Neural cell (in vitro differentiated cells): ENCODE results near the gene SLX4IP. TPM values are rescaled to one million over a fixed set of nuclear protein-coding genes. Genes with fewer than 3 reads are reported as not detected.

Experiments
- H2AFZ ChIP-seq: fragments of 200-600, 300-800 bp; sonication (generic), shearing (Covaris generic); 2 replicates; pipeline ENCODE4 v1.6.0; 2014; ENCODE audit warnings: low read depth, mild to moderate bottlenecking, antibody characterized with exemption, low read length, moderate library complexity
- H3F3A ChIP-seq: fragments of 200-600 bp; shearing (Covaris generic); 2 replicates; pipeline ENCODE4 v1.6.1; 2016; ENCODE audit warnings: mild to moderate bottlenecking, moderate library complexity, mixed read lengths, antibody characterized with exemption, low read length; ENCODE audit not compliant: insufficient read depth, poor library complexity, severe bottlenecking
- H3K27ac ChIP-seq: fragments of 200-600, 300-800 bp; sonication (generic), shearing (Covaris generic); 2 replicates; pipeline ENCODE4 v1.5.1; 2014; ENCODE audit warnings: mild to moderate bottlenecking, low read length, moderate library complexity
- H3K27me3 ChIP-seq: fragments of 300-800, 200-600 bp; sonication (generic), shearing (Covaris generic); 2 replicates; pipeline ENCODE4 v1.6.0; 2014; ENCODE audit warnings: mild to moderate bottlenecking, low read depth, low read length, moderate library complexity; ENCODE audit not compliant: insufficient read depth
- H3K36me3 ChIP-seq: fragments of 300-800, 200-600 bp; sonication (generic), shearing (Covaris generic); 2 replicates; pipeline ENCODE4 v1.5.1; 2014; ENCODE audit warnings: mild to moderate bottlenecking, antibody characterized with exemption, low read length, moderate library complexity; ENCODE audit not compliant: insufficient read depth
- H3K4me2 ChIP-seq: fragments of 300-800, 200-600 bp; sonication (generic), shearing (Covaris generic); 2 replicates; pipeline ENCODE4 v1.6.0; 2014; ENCODE audit warnings: mild to moderate bottlenecking, low read length
- H3K4me3 ChIP-seq: fragments of 300-800, 200-600 bp; sonication (generic), shearing (Covaris generic); 2 replicates; pipeline ENCODE4 v1.5.1; 2014; ENCODE audit warnings: mild to moderate bottlenecking, low read length, moderate library complexity
- H3K79me2 ChIP-seq: fragments of 200-600 bp; shearing (Covaris generic); replicated peaks from 2 replicates; pipeline ENCODE4 v1.6.0; 2014; ENCODE audit warnings: mild to moderate bottlenecking, low read length, moderate library complexity; ENCODE audit not compliant: insufficient read depth
- H3K9ac ChIP-seq: fragments of 300-800, 200-600 bp; sonication (generic), shearing (Covaris generic); 2 replicates; pipeline ENCODE4 v1.6.1; 2016; ENCODE audit warnings: mild to moderate bottlenecking, low read length, mixed read lengths
- H3K9me2 ChIP-seq: fragments of 200-600 bp; shearing (Covaris generic); 2 replicates; pipeline ENCODE4 v1.6.1; 2016; ENCODE audit warnings: mild to moderate bottlenecking, low read length, mixed read lengths; ENCODE audit not compliant: insufficient read depth
- H3K9me3 ChIP-seq: fragments of 200-600, 300-800 bp; sonication (generic), shearing (Covaris generic); 2 replicates; pipeline ENCODE4 v1.6.1; 2016; ENCODE audit warnings: mild to moderate bottlenecking, mixed run types, low read length, moderate library complexity, mixed read lengths
- H4K20me1 ChIP-seq: fragments of 200-600 bp; shearing (Covaris generic); 2 replicates; pipeline ENCODE4 v1.6.1; 2016; ENCODE audit warnings: mild to moderate bottlenecking, mixed run types; ENCODE audit not compliant: insufficient read depth
- EP300 ChIP-seq: fragments of 450-650 bp; conservative IDR thresholded peaks from 2 replicates; pipeline ENCODE4 v1.6.1; 2014; ENCODE audit warnings: antibody characterized with exemption, mild to moderate bottlenecking, moderate library complexity; ENCODE audit not compliant: poor library complexity, severe bottlenecking
- EZH2 ChIP-seq: fragments of 200-600, 300-800 bp; shearing (Covaris generic), sonication (generic); IDR thresholded peaks from 2 replicates; pipeline ENCODE4 v1.6.1; 2014; ENCODE audit warnings: antibody characterized with exemption, low read length, borderline replicate concordance, mild to moderate bottlenecking; ENCODE audit not compliant: insufficient read depth, poor library complexity, severe bottlenecking
- MXI1 ChIP-seq: fragments of 450-650 bp; conservative IDR thresholded peaks from 2 replicates; pipeline ENCODE4 v1.6.1; 2014; ENCODE audit warnings: antibody characterized with exemption, mild to moderate bottlenecking; ENCODE audit not compliant: poor library complexity, severe bottlenecking
- POLR2AphosphoS5 ChIP-seq: IDR thresholded peaks from 2 replicates; pipeline ENCODE4 v1.6.1; 2012
- RAD21 ChIP-seq: fragments of 450-650 bp; conservative IDR thresholded peaks from 2 replicates; pipeline ENCODE4 v1.6.1; 2014; ENCODE audit warnings: antibody characterized with exemption, mild to moderate bottlenecking, moderate library complexity
- SMC3 ChIP-seq: fragments of 450-650 bp; conservative IDR thresholded peaks from 2 replicates; pipeline ENCODE4 v1.6.1; 2014; ENCODE audit warnings: antibody characterized with exemption, mild to moderate bottlenecking, moderate library complexity; ENCODE audit not compliant: poor library complexity
- TAF1 ChIP-seq: IDR thresholded peaks from 2 replicates; pipeline ENCODE4 v1.6.1; 2012; ENCODE audit warnings: low read depth
- polyA plus RNA-seq: library from polyadenylated mRNA; depleted of rRNA; stranded (reverse); fragments of >200 nt; gene quantifications from 2 replicates; pipeline ENCODE4 v1.2.3, GENCODE V29; 2014
- TF ChIP-seq, protein P1 (sequence below): fragments of 450-650 bp; IDR thresholded peaks from 2 replicates; pipeline ENCODE4 v1.5.1; 2014; ENCODE audit warnings: antibody characterized with exemption, mild to moderate bottlenecking, moderate library complexity; ENCODE audit not compliant: poor library complexity, severe bottlenecking
- TF ChIP-seq, protein P2 (sequence below): IDR thresholded peaks from 2 replicates; pipeline ENCODE4 v1.6.1; 2012; ENCODE audit warnings: borderline replicate concordance

Gene SLX4IP
- polyA plus RNA-seq, 1 donor from 2014 or later, result 6.4 TPM

DNA sequence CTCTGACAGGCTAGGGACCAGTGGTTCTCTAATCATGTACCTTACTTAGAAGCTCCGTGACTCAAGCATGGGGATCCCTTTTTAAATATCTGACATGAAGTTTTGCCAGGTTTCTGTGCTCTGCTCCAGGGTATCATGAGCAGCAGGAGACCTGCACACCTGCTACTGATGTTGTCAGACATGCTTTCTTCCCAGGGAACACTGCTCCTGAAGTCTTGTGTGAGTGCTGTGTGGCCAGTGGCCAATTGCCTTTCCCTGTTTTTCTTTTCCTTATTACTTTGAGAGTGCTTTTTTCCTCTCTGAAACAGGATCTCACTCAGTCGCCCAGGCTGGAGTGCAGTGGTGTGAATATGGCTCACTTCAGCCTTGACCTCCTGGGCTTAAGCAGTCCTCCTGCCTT, 26.4 kb downstream of the SLX4IP start:
- no peak for TF ChIP-seq RAD21
- TF ChIP-seq SMC3, result no peak
- TF ChIP-seq EZH2, result no peak
- TF ChIP-seq, protein P1, sequence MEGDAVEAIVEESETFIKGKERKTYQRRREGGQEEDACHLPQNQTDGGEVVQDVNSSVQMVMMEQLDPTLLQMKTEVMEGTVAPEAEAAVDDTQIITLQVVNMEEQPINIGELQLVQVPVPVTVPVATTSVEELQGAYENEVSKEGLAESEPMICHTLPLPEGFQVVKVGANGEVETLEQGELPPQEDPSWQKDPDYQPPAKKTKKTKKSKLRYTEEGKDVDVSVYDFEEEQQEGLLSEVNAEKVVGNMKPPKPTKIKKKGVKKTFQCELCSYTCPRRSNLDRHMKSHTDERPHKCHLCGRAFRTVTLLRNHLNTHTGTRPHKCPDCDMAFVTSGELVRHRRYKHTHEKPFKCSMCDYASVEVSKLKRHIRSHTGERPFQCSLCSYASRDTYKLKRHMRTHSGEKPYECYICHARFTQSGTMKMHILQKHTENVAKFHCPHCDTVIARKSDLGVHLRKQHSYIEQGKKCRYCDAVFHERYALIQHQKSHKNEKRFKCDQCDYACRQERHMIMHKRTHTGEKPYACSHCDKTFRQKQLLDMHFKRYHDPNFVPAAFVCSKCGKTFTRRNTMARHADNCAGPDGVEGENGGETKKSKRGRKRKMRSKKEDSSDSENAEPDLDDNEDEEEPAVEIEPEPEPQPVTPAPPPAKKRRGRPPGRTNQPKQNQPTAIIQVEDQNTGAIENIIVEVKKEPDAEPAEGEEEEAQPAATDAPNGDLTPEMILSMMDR, result no peak
- TF ChIP-seq TAF1, result no peak
- TF ChIP-seq MXI1, result no peak
- TF ChIP-seq, protein P2, sequence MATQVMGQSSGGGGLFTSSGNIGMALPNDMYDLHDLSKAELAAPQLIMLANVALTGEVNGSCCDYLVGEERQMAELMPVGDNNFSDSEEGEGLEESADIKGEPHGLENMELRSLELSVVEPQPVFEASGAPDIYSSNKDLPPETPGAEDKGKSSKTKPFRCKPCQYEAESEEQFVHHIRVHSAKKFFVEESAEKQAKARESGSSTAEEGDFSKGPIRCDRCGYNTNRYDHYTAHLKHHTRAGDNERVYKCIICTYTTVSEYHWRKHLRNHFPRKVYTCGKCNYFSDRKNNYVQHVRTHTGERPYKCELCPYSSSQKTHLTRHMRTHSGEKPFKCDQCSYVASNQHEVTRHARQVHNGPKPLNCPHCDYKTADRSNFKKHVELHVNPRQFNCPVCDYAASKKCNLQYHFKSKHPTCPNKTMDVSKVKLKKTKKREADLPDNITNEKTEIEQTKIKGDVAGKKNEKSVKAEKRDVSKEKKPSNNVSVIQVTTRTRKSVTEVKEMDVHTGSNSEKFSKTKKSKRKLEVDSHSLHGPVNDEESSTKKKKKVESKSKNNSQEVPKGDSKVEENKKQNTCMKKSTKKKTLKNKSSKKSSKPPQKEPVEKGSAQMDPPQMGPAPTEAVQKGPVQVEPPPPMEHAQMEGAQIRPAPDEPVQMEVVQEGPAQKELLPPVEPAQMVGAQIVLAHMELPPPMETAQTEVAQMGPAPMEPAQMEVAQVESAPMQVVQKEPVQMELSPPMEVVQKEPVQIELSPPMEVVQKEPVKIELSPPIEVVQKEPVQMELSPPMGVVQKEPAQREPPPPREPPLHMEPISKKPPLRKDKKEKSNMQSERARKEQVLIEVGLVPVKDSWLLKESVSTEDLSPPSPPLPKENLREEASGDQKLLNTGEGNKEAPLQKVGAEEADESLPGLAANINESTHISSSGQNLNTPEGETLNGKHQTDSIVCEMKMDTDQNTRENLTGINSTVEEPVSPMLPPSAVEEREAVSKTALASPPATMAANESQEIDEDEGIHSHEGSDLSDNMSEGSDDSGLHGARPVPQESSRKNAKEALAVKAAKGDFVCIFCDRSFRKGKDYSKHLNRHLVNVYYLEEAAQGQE, result no peak
- no peak for TF ChIP-seq POLR2AphosphoS5
- TF ChIP-seq EP300, result no peak
- no peak overlapping the region for H2AFZ ChIP-seq
- H3F3A ChIP-seq, result no peaks in the 10 kb centered on the region
- no peak overlapping the region for H3K27ac ChIP-seq
- H3K9me2 ChIP-seq, result no peaks in the 10 kb centered on the region
- no peak overlapping the region for H3K4me3 ChIP-seq
- peaks cover 4% of the 10 kb centered on the region for H3K79me2 ChIP-seq
- H4K20me1 ChIP-seq, result no peaks in the 10 kb centered on the region
- H3K27me3 ChIP-seq, result no peaks in the 10 kb centered on the region
- H3K36me3 ChIP-seq, result no peaks in the 10 kb centered on the region
- H3K9me3 ChIP-seq, result peaks cover 5% of the 10 kb centered on the region
- H3K9ac ChIP-seq, result no peak overlapping the region
- H3K4me2 ChIP-seq, result no peak overlapping the region

DNA sequence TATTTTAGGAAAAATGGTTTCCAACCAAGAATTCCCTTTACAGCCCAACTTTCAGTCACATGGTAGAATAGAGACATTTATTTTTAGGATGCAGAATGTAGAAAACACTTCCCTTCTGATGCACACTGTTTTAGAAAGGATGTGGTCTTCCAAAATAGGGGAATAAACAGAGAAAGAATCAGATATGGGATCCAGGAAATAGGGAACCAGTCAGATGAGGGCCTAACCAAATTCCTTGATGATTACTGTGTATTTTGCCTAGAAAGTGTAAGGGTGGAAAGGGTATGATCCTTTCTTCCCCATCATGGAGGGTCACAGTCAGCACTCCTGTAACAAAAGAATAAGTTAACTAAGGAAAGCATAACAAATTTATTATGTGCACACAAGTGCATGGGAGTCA, 27.4 kb downstream of the SLX4IP start:
- Histone ChIP-seq H3K27me3 (no peaks in the 10 kb centered on the region), H2AFZ (no peak overlapping the region), H3F3A (no peaks in the 10 kb centered on the region), H4K20me1 (no peaks in the 10 kb centered on the region), H3K79me2 (peaks cover 4% of the 10 kb centered on the region), H3K4me3 (no peak overlapping the region), H3K4me2 (no peak overlapping the region), H3K36me3 (no peaks in the 10 kb centered on the region), H3K27ac (no peak overlapping the region), H3K9me3 (peaks cover 5% of the 10 kb centered on the region), H3K9ac (no peak overlapping the region), H3K9me2 (no peaks in the 10 kb centered on the region)
- TF ChIP-seq, protein P1, result no peak
- TF ChIP-seq, protein P2, result no peak
- no peak for TF ChIP-seq POLR2AphosphoS5
- no peak for TF ChIP-seq SMC3
- TF ChIP-seq MXI1, result no peak
- TF ChIP-seq TAF1, result no peak
- TF ChIP-seq EZH2, result no peak
- no peak for TF ChIP-seq RAD21
- TF ChIP-seq EP300, result no peak
